ENCODE measurements around the gene FANCD2. TPM values are rescaled to one million over a fixed set of nuclear protein-coding genes. Genes with fewer than 3 reads are reported as not detected.
"Not testable (repeated sequence)": the region's sequence is repeated elsewhere in the genome, so short reads cannot be mapped to it uniquely, and the experiment has no call there.

The FANCD2 gene
- total RNA-seq, 1 experiment from 2014 or later: 74.9 TPM

DNA sequence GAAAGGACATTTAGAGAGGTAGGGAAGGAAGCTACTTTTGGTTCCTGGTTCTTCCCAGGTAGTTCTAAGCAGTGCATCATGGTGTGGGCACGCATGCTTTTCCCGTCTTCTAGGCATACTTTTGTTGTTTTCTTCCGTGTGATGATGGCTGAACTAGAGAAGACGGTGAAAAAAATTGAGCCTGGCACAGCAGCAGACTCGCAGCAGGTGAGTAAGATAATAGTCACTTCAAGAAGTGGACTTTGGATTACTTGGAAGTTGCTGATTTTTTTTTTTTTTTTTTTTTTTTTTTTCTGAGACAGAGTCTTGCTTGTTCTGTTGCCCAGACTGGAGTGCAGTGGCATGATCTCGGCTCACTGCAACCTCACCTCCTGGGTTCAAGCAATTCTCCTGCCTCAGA is 63.9 kb downstream of the FANCD2 start:
- H3K4me1 ChIP-seq (ENCODE audit: insufficient read depth, low read length): no peaks in the 10 kb centered on the region
- no peak overlapping the region for H3K14ac ChIP-seq (ENCODE audit: insufficient read depth, low read length)
- peaks cover 22 to 78% (median 70%) of the 10 kb centered on the region in 3 experiments; a peak in 6 of 7 replicates for H3K36me3 Mint-ChIP-seq (ENCODE audit: insufficient read depth in 1 of 3, low read depth in 3 of 3)
- H3K9me3 Mint-ChIP-seq: no peaks in the 10 kb centered on the region
- H3K9ac ChIP-seq (ENCODE audit: extremely low read depth, insufficient read length, low read length): no peak overlapping the region
- H3K56ac ChIP-seq (ENCODE audit: insufficient read length, low read depth, low read length): no peak overlapping the region
- H3K27ac Mint-ChIP-seq: no peak overlapping the region
- H3K4me3 Mint-ChIP-seq: no peak overlapping the region
- H2BK12ac ChIP-seq (ENCODE audit: insufficient read length, low read depth, low read length): no peak overlapping the region
- TF ChIP-seq, protein P1, sequence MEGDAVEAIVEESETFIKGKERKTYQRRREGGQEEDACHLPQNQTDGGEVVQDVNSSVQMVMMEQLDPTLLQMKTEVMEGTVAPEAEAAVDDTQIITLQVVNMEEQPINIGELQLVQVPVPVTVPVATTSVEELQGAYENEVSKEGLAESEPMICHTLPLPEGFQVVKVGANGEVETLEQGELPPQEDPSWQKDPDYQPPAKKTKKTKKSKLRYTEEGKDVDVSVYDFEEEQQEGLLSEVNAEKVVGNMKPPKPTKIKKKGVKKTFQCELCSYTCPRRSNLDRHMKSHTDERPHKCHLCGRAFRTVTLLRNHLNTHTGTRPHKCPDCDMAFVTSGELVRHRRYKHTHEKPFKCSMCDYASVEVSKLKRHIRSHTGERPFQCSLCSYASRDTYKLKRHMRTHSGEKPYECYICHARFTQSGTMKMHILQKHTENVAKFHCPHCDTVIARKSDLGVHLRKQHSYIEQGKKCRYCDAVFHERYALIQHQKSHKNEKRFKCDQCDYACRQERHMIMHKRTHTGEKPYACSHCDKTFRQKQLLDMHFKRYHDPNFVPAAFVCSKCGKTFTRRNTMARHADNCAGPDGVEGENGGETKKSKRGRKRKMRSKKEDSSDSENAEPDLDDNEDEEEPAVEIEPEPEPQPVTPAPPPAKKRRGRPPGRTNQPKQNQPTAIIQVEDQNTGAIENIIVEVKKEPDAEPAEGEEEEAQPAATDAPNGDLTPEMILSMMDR (conservative IDR thresholded peaks at IDR 0.05): no peak
- H2AFZ ChIP-seq (ENCODE audit: low read length): no peak overlapping the region
- no peak for DNase-seq
- no peak overlapping the region for H2BK120ac ChIP-seq (ENCODE audit: low read depth, low read length, poor library complexity, severe bottlenecking)
- no peak overlapping the region for H2BK15ac ChIP-seq (ENCODE audit: low read depth, low read length)
- no CpG with 5 or more reads among the region's 6 CpGs for WGBS (ENCODE audit: extremely low coverage, insufficient read length, low lambda C conversion rate)
- H3K9me3 ChIP-seq (ENCODE audit: control insufficient read depth, low read depth, low read length): no peaks in the 10 kb centered on the region
- H4K5ac ChIP-seq (ENCODE audit: insufficient read length, low read depth, low read length): no peak overlapping the region
- H2AK5ac ChIP-seq (ENCODE audit: insufficient read length, low read length): no peak overlapping the region
- no peak overlapping the region for H3K4ac ChIP-seq (ENCODE audit: low read depth, low read length)
- no peak overlapping the region for H4K8ac ChIP-seq (replicated peaks; ENCODE audit: insufficient read length, low read depth, low read length)
- no peaks in the 10 kb centered on the region for H3K23me2 ChIP-seq (ENCODE audit: insufficient read length, low read depth, low read length, poor library complexity, severe bottlenecking)
- no peaks in the 10 kb centered on the region for H3K4me1 Mint-ChIP-seq
- H2BK20ac ChIP-seq (ENCODE audit: low read depth, low read length, poor library complexity, severe bottlenecking): no peak overlapping the region
- no peaks in the 10 kb centered on the region for H3K27me3 ChIP-seq (ENCODE audit: insufficient read depth, low read length)
- no peaks in the 10 kb centered on the region for H3K79me1 ChIP-seq (ENCODE audit: insufficient read depth, low read depth, low read length, poor library complexity, severe bottlenecking)
- no peak overlapping the region for H2BK5ac ChIP-seq (ENCODE audit: insufficient read length, low read length)
- no peak overlapping the region for H3K4me2 ChIP-seq (ENCODE audit: insufficient read depth, insufficient read length, low read length)
- H4K20me1 ChIP-seq (ENCODE audit: control insufficient read depth, insufficient read depth, insufficient read length): no peaks in the 10 kb centered on the region
- no peak overlapping the region for H3T11ph ChIP-seq (ENCODE audit: low read length)
- H4K91ac ChIP-seq (ENCODE audit: insufficient read length, low read depth, low read length): no peak overlapping the region
- H3K79me2 ChIP-seq (ENCODE audit: insufficient read depth, low read length): no peaks in the 10 kb centered on the region
- no peak overlapping the region for H3K23ac ChIP-seq (ENCODE audit: insufficient read length, low read depth, low read length)
- H3K27ac ChIP-seq (ENCODE audit: insufficient read length, low read depth, low read length): no peak overlapping the region
- no peaks in the 10 kb centered on the region for H3K27me3 Mint-ChIP-seq (ENCODE audit: low read depth)
- no peak overlapping the region for H3K18ac ChIP-seq (ENCODE audit: insufficient read length, low read depth, low read length)

DNA sequence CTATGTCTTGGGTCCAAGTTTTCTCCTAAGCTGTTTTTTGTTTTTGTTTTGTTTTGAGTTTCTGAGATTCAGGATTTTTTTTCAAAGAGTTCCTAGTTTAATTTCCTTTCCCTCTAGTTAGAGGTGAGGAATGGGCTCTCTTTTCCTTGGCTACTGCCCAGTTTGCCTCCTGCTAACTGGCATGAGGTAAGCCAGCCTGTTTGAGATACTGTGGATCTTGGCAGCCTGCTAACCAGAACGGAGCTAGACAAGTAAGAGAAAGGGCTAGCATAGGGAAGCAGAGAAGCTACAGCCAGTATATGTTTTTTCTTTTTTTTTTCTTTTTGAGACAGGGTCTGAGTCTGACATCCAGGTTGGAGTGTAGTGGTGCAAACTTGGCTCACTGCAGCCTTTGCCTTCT is 64.5 kb downstream of the FANCD2 start:
- H2BK5ac ChIP-seq (ENCODE audit: insufficient read length, low read length); H3K56ac ChIP-seq (ENCODE audit: insufficient read length, low read depth, low read length); H3K4me1 Mint-ChIP-seq; H3K14ac ChIP-seq (ENCODE audit: insufficient read depth, low read length); H3K27ac ChIP-seq (ENCODE audit: insufficient read length, low read depth, low read length); H3T11ph ChIP-seq (ENCODE audit: low read length); H3K4me2 ChIP-seq (ENCODE audit: insufficient read depth, insufficient read length, low read length); H3K23ac ChIP-seq (ENCODE audit: insufficient read length, low read depth, low read length); H3K9me3 Mint-ChIP-seq; H3K18ac ChIP-seq (ENCODE audit: insufficient read length, low read depth, low read length); H3K4me1 ChIP-seq (ENCODE audit: insufficient read depth, low read length); H3K27ac Mint-ChIP-seq; H2BK12ac ChIP-seq (ENCODE audit: insufficient read length, low read depth, low read length); H2BK15ac ChIP-seq (ENCODE audit: low read depth, low read length); DNase-seq; H3K27me3 ChIP-seq (ENCODE audit: insufficient read depth, low read length); H2AK5ac ChIP-seq (ENCODE audit: insufficient read length, low read length); H2BK120ac ChIP-seq (ENCODE audit: low read depth, low read length, poor library complexity, severe bottlenecking); H3K79me2 ChIP-seq (ENCODE audit: insufficient read depth, low read length); H3K27me3 Mint-ChIP-seq (ENCODE audit: low read depth); H2AFZ ChIP-seq (ENCODE audit: low read length); H4K8ac ChIP-seq (replicated peaks; ENCODE audit: insufficient read length, low read depth, low read length); H3K79me1 ChIP-seq (ENCODE audit: insufficient read depth, low read depth, low read length, poor library complexity, severe bottlenecking); H4K5ac ChIP-seq (ENCODE audit: insufficient read length, low read depth, low read length); H3K4me3 Mint-ChIP-seq; H4K20me1 ChIP-seq (ENCODE audit: control insufficient read depth, insufficient read depth, insufficient read length); H3K4ac ChIP-seq (ENCODE audit: low read depth, low read length); H4K91ac ChIP-seq (ENCODE audit: insufficient read length, low read depth, low read length); H3K9me3 ChIP-seq (ENCODE audit: control insufficient read depth, low read depth, low read length); H3K23me2 ChIP-seq (ENCODE audit: insufficient read length, low read depth, low read length, poor library complexity, severe bottlenecking); H3K9ac ChIP-seq (ENCODE audit: extremely low read depth, insufficient read length, low read length); H2BK20ac ChIP-seq (ENCODE audit: low read depth, low read length, poor library complexity, severe bottlenecking): not testable (repeated sequence)
- no CpG with 5 or more reads among the region's 1 CpG for WGBS (ENCODE audit: extremely low coverage, insufficient read length, low lambda C conversion rate)
- H3K36me3 Mint-ChIP-seq (ENCODE audit: insufficient read depth in 1 of 3, low read depth in 3 of 3): peaks cover 24 to 81% (median 68%) of the 10 kb centered on the region in 3 experiments; a peak in 6 of 7 replicates

Data from H9 (cell line).